DLD1 (cell line): ENCODE results near the gene SEC16A.

ENCODE experiments used
- in situ Hi-C: cut with HindIII; loops from 2 replicates; pipeline ENCODE4 v1.10.0; 2017; ENCODE audit warnings: low sequenced_read_pairs

SEC16A gene

DNA sequence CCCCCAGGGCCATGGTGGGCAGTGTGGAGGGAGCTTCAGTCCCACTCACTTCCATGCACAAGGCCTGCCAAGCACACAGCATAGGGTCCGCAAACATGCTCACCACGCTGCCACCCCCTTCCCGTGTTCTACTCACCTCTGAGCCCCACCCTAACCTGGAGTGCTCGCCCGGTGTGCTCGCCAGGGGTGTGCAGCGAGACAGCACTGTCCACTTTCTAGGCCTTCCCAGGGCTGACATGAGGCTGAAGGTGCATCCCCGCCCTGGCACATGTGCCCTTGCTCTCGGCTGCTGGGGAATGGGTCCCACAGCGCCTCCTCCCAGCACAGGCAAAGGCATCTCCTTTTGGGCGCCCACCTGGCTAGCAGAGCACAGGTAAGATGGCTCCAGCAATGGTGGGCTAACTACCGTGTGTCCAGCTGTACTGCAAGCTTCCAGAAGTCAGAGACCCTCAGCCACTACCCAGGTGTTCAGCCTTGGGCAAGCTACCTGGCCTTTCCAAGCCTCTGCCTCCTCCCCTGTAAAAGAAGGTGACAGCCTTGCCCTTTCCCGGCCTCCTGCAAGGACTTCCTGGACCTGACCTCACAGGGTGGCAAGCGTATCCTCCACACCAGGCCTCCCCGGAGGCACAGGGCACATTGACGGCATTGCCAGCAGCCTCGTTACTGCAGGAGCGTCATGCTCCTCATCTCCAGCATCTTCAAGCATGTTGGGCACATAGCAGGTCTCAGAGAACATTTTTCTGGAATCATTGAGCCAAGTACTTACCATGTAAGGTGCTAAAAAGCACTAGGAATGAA is 4.2 kb upstream of the SEC16A start:
- in situ Hi-C loops: loop anchor here (5.0 kb wide), 2 partner anchors 70 to 155 kb away; no protein-coding TSS in a partner anchor

DNA sequence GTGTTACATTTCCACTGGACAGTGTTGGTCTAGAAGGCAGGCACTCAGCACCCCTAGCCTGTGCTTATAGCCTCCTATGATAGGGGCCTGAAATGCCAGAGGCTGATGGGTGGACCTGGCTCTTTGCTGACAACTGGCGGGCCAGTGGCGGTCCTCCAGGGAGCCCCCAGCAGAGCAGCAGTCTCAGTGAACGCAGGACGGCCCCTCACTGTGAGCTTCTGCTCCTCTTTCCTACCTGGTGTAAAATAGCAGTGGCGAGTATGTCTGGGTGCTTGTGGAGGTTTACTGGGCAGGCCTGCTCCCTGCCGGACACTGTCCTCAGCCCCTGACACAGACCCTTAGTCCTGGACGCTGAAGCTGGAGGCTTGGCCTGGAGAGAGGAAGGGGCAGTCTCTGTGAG is 3.3 kb upstream of the SEC16A start:
- in situ Hi-C loops: loop anchor here (5.0 kb wide), 2 partner anchors 71 to 156 kb away; no protein-coding TSS in a partner anchor

GRCh38 chr9:136485049-136486045 is 2.5 kb upstream of the SEC16A start:
- in situ Hi-C loops: loop anchor here (5.0 kb wide), 2 partner anchors 72 to 157 kb away; no protein-coding TSS in a partner anchor

DNA sequence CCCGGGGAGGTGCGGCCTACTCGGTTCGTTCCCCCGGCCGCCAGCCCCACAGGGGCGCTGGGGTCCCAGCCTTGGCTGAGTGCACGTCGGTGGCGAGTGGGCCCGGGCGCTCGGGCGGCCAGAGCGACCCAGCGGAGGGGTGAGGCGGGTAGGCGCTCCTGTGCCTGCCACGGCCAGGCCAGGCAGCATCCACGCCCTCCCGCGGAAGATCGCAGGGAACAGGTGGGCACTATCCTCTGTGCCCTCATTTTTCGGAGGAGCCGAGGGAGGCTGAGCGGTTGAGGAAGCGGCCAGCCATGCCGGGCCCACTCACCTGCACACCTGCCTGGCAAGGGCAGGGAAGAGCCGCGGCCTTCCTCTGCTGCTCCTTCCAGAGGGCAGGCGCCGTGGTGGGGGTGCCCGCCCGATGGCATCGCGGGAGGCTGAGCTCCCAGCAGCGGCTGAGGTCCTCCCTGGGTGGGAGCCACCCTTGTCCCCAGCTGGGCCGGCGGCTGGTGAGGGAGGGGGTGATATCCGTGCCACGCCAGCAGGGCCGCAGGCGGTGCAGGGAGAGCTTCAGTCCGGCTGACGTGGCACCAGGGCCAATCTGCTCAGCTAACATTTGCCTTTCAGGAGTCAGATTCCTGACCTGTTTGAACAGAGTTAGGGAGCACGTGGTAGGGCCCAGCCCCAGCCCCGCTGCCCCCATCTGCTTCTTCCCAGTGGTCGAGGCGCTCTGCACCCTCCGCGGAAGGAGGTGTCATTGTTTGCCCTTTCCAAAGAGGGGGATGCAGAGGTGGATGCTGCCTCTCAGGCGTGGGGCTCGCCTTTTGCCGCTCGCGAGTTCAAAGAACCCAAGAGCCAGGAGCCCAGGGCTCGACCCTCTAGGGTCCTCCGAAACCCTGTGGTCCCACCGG is 1.6 kb upstream of the SEC16A start:
- in situ Hi-C loops: loop anchor here (5.0 kb wide), 2 partner anchors 73 to 158 kb away; no protein-coding TSS in a partner anchor

DNA sequence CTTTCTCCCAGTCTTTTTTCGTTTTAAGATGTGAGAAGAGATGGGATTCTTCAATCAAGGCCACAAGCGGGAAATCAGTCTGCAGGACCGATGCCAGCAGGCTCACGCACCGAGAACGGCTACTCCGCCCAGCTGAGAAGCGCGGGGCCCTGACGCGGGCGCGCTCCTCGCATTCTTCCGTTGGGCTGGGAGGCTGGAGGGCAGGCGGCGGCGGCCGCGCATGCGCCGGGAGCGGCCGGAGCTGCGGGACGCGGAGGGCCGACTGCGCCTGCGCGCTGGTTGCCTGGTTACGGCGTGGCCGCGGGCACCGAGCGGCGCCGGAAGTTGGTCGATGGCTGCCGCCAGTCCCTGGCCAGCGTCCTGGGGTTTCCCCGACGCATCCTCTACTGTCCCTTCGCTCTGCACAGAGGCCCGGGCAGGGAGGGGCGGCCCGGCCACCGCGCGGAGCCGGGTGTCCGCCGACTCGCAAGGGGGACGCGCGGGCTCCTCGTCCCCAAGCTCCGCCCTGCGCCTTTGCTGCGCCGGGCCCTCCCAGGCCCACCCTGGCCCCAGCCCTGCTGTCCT is 831 bp upstream of the SEC16A start:
- in situ Hi-C loops: no loop called here

DNA sequence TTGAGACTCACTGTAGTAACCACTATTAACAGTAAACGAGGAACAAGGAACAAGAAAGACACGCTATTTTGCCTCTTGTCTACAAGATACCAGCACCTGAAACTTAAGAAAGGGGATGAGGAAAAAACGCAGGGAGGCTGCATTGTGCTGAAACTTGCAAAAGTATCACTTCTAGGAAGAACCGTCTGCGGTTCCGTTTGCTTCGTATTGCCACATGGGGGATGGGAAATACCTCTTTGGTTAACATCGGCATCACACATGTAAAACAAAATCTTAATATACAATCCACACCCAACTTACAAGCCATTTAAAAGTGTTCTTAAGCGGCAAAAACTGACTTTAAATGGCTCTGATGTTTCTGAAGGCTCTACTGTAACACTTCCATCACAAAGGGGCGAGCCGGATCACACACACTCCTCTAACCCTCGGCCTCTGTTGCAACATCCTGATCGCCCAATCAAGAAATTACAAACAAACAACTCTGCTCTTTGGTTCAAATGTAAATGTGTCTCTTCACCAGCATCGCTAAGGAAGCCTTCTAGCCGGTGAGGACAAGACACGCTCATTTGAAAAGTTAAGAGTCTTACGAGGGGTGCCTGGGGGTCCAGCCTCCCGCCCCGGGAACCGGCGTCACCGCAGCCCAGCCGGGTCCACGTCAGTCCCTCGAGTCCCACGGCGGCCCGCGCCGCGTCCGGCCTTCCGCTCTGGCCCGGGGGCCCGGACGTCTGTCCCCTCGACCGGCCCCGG is 621 bp downstream of the SEC16A start:
- in situ Hi-C loops: no loop called here

- in situ Hi-C loops: no loop called here
Measured at GRCh38 chr9:136481558-136481957, 1.3 kb downstream of the SEC16A start.

GRCh38 chr9:136476369-136477150 is 6.3 kb downstream of the SEC16A start:
- in situ Hi-C loops: no loop called here

DNA sequence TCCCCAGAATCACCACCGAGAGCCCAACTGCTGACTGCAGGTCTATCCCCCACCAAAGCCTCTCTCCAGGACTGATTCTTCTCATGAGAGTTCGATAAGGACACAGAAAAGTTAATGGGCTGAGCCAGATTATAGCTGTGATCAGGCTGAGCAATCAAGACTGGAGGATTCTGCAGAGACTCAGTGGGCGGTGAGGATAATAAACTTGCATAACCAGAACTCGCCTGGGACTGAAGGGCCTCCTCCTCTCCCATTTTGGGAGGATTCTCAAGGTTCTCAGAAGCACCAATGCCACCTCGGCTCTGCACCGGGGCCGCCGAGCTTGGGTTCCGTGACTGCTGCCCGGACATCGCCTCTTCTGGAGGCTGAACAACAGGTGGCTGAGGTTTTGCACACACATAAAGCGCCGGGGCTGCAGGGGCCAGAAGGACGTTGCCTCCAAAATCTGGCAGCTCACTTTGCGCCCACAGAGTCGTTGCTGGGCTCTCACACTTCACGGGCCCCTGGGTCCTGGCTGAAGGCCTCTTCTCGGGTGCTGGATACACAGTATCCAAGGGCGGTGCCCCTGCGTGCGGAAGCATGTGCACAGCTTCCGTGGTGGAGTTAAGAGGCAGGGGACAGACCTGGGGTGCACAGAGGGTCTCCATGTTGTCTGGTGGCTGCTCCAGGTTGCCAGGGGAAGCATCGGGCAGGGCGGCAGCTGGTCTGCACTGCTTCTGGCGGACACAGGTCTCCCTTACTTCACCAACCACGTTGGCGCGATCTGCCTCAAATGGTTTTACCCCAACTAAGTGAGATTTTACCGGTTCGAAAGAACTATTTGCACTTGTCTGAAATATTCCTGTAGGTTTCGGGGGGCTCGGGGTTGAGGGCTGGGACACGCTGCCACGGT is 7.6 kb downstream of the SEC16A start:
- in situ Hi-C loops: no loop called here

- in situ Hi-C loops: no loop called here
Measured at GRCh38 chr9:136474021-136474640, 8.7 kb downstream of the SEC16A start.

DNA sequence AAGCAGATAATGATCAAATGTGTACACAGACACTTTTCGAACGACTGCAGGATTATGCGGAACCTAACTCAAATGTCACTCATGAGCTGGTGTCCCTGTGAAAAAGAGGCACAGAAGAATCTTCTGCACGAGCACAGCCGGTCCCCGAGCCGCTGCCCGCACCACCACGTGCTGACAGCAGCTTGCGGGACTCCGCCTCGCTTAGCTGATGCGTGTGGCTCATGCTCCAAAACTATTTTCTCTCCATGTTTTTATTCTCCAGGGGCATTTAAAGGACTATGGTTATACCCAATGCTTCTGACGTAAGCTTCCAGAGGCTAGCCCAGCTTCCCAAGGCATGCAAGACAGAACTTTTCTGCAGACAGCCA is 9.5 kb downstream of the SEC16A start:
- in situ Hi-C loops: no loop called here

DNA sequence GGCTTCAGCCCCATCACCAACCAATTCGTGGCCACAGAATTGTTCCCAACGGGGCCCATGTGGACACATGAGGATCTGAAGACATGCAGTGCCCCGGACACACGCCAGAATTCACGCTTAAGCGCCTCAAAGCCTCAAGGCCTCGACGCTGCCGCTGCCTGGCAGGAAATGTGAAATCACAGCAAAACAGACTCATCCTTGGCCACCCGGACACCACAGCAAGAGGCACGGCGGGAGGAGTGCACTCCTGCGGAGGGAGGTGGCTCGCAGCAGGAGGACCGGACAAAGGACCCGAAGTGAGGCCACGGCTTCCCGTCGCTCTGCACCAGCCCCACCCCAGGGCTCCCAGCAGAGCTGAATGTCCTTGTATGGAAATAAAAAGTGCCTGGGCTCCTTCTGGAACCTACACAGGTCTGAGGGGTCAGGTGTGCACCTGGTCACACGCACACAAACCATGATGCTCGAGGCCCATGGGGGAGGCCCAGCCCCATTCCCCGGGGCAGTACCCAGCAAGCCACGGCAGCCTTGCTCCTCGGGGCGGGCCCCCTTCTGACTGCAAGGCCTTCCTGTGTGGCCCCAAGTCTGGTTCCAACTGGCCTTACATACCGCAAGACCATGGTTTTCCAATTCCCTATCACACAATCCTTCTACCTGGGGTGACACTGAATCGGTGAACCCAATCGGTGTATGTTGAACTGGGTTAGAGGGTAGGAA is 10.0 kb downstream of the SEC16A start:
- in situ Hi-C loops: no loop called here

GRCh38 chr9:136471802-136472487 is 10.9 kb downstream of the SEC16A start:
- in situ Hi-C loops: no loop called here

DNA sequence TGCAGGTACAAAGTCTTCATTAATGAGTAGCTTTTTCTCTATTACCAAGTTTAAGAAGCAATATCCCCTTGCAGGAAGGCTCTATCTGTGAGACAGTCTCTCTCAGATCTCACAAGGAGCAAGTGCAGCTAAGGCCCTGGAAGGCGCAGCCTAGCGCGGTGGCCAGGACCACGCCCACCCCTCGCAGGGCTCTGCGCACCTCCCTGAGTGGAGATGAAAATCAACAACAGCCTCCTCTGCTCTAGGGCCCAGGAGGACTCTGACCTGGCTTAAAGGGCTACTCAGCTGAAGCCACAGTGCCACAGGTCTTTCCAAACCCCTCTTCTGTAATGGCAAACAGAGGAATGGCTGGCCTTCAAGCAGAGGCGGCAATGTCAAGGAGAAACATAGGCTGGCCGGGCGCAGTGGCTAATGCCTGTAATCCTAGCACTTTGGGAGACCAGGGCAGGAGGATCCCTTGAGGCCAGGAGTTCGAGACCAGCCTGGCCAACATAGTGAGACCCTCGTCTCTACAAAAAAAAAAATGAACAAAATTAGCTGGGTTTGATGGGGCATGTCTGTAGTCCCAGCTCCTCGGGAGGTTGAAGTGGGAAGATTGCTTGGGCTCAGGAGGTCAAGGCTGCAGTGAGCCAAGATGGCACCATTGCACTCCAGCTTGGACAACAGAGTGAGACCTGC is 11.9 kb downstream of the SEC16A start:
- in situ Hi-C loops: no loop called here

DNA sequence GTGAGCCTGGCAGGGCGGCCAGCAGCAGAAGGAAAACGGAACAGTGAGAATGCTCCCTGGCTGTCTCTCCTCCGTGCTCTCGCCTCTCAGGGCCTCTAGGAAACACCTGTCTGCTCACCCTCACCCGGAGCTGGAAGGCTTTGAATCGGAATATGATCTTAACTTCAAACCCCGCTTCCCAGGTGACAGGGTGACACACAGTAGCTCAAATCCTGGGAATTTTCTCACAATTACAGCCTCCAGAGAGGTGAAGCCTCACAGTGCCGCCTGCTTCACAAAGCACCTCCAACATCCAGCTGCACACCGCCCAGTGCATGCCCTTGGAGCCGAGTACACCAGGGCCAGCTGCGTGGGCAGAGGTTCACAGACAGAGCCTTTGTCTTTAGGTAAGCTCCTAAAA is 12.5 kb downstream of the SEC16A start:
- in situ Hi-C loops: no loop called here

- in situ Hi-C loops: no loop called here
Measured at GRCh38 chr9:136467766-136468165, 15.1 kb downstream of the SEC16A start.
